ENCODE results near the gene LUZP2.

The LUZP2 gene

GRCh38 chr11:24819863-24820434, 323.1 kb downstream of the LUZP2 start:
- no peak overlapping the region for H3K4me3 ChIP-seq (ENCODE audit: control insufficient read depth, low read depth, low read length)
- TF ChIP-seq CTCF (IDR thresholded peaks at IDR 0.05; ENCODE audit: control insufficient read depth, insufficient read depth, low read depth, low read length, missing control alignments): no peak
- no peak for DNase-seq (ENCODE audit: low read depth)

- DNase-seq (ENCODE audit: low read depth): no peak
- TF ChIP-seq CTCF (IDR thresholded peaks at IDR 0.05; ENCODE audit: control insufficient read depth, insufficient read depth, low read depth, low read length, missing control alignments): no peak
- H3K4me3 ChIP-seq (ENCODE audit: control insufficient read depth, low read depth, low read length): no peak overlapping the region
Measured at GRCh38 chr11:24820541-24820940, 323.7 kb downstream of the LUZP2 start.

GRCh38 chr11:24828938-24829605, 332.2 kb downstream of the LUZP2 start:
- no peak overlapping the region for H3K4me3 ChIP-seq (ENCODE audit: control insufficient read depth, low read depth, low read length)
- TF ChIP-seq CTCF (IDR thresholded peaks at IDR 0.05; ENCODE audit: control insufficient read depth, insufficient read depth, low read depth, low read length, missing control alignments): no peak
- DNase-seq (ENCODE audit: low read depth): no peak

- DNase-seq (ENCODE audit: low read depth): no peak
- no peak overlapping the region for H3K4me3 ChIP-seq (ENCODE audit: control insufficient read depth, low read depth, low read length)
- no peak for TF ChIP-seq CTCF (IDR thresholded peaks at IDR 0.05; ENCODE audit: control insufficient read depth, insufficient read depth, low read depth, low read length, missing control alignments)
Measured at GRCh38 chr11:24833573-24833972, 336.7 kb downstream of the LUZP2 start.

GRCh38 chr11:24837112-24837511, 340.3 kb downstream of the LUZP2 start:
- no peak for TF ChIP-seq CTCF (IDR thresholded peaks at IDR 0.05; ENCODE audit: control insufficient read depth, insufficient read depth, low read depth, low read length, missing control alignments)
- H3K4me3 ChIP-seq (ENCODE audit: control insufficient read depth, low read depth, low read length): no peak overlapping the region
- DNase-seq (ENCODE audit: low read depth): no peak

GRCh38 chr11:24842308-24842707, 345.5 kb downstream of the LUZP2 start:
- no peak overlapping the region for H3K4me3 ChIP-seq (ENCODE audit: control insufficient read depth, low read depth, low read length)
- TF ChIP-seq CTCF (IDR thresholded peaks at IDR 0.05; ENCODE audit: control insufficient read depth, insufficient read depth, low read depth, low read length, missing control alignments): no peak
- DNase-seq (ENCODE audit: low read depth): no peak

Data from AG09309 (cell line).